ENCODE data around the gene PIK3C3.
"Not testable (repeated sequence)": the region's sequence is repeated elsewhere in the genome, so short reads cannot be mapped to it uniquely, and the experiment has no call there.

Gene PIK3C3

DNA sequence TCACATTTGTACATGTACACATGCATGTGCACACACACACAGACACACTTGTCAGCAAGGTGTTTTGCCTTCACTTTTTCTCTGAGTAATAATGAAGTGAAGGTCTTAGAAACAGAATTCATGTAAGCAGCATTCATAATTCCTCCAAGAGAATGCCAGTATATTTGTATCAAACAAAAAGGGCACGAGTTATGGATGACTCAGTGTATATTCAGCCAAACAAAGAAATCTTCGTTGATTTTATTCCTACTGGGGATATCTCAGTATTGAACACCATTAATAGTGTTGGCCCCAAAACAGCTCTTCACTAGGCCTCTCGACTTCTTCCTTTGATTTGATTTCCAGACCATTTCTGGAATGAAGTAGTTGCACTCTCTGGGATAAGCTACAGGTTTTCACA is 125.3 kb downstream of the PIK3C3 start:
- DNase-seq = no peak

GRCh38 chr18:42082415-42083234 is 127.6 kb downstream of the PIK3C3 start:
- DNase-seq = no peak

- peak; percentile 15 for DNase-seq
Observed at GRCh38 chr18:42086288-42086687, 131.3 kb downstream of the PIK3C3 start.

DNA sequence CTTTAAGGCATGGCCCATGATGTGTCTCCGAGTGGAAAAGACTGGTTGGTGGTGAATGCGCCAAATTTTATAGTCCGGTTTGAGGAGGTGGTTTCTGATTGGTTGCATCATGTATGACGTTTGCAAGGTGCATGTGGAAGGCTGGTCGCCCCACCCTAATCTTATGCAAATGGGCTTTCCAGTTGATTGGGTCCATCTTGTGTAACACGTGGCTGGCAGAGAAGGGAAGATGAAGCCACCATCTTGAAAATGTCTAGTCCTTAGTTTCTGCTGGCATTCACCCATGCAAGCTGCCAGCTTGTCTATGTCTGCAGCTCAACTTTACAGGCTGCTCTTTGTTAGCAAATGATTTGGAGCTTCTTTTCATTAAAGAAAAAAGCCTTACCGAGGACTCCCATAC is 132.2 kb downstream of the PIK3C3 start:
- no peak for DNase-seq

GRCh38 chr18:42087876-42088275 is 132.8 kb downstream of the PIK3C3 start:
- no peak for DNase-seq

DNA sequence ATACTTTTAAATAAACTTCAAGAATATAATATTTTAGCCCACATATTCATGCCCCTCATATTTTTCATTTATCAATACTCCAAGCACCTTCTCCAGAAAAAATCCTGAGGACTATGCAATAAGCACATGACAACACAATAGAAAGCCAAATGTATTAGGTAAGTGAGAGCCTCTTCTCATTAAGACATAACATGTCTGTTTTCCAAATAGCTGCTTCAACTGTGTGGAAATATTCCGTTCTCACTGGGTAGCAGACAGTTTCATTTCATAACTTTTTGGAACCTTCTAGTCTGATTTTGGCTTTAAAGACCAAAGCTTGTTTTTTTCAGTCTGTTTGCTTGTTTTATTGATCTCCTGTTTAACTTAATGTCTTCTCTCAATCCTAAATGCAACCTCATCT is 137.8 kb downstream of the PIK3C3 start:
- DNase-seq = no peak

DNA sequence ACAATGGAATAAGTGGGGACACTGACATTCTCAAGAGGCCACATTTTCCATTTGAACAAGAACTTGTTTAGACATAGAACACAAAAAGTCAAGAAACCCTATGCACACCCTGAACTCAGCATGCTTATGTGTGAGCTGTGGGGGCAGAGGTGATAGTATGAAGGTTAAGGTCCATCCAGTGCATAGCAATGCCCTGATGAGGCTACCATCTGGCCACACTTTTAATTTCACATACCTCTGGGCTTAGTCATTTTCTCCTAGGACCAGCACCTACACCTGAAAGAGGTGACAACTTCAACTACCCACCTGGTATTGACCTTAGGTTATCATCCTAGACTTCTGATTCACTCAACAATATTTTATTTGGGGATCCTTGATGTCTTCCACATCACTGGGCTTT is 139.8 kb downstream of the PIK3C3 start:
- DNase-seq = no peak

DNA sequence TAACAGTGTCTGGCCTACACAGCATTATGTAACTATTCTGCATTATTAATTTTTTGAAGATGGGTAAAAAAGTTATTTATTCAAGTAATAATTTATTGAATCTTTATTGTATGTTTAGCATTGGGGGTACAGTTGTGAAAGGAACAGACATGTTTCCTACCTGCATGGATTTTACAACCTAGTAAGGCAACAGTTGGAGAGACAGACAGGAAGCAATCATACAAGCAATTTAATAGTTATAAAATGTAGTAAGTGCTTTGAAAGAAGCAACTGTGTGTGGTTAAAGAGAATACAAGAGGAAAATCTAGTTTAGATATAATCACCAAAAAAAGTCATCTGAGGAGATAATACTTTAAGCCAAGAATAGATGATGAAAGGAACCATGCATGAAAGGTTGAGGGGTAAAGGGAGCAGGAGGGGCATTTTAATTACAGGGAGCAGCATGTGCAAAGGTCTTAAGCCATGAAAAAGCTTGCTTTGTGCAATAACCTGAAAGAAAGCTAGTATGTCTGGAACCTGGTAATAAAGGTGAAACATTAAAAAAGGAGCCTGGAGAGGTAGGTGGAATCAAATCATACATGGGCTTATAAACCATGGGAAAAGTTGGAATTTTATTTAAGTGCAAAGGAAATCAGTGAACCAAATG is 140.8 kb downstream of the PIK3C3 start:
- no peak for DNase-seq

GRCh38 chr18:42100248-42100647 is 145.2 kb downstream of the PIK3C3 start:
- no peak for DNase-seq

DNA sequence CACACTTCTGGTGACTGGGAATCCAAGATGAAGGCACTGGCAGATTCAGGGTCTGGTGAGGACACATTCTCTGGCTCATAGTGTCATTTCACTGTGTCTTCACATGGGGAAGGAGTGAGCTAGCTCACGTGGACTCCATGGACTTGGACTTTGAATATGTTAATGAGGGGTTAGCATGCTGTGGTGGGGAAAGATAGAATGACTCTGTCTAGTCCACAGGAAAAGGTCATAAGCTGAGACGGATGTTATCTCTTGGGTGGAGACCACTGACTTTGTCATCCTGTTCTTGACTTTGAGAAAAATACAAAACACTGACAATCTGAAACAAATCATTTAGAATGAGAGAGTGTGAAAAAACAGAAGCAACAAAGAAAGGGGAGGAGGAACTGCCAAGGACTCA is 145.9 kb downstream of the PIK3C3 start:
- peak; percentile 34 for DNase-seq

DNA sequence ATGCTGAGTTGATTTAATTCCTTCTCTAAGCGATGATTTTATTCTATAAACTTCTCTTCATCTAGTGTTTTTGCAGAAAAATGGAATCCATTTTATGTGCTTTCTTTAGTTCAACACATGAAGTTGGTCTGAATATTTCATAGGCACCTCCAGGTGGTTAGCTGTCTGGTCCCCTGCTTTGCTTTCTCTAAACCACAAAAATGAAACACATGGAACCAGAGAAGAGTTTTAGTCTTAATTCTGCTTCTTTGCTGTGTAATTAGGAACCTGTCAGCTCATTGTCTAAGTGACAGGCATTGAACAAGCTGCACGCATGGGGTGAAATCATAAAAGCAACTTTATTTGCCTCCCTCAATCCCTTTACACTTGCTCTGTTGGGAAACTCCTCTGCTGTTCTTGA is 150.4 kb downstream of the PIK3C3 start:
- no peak for DNase-seq

DNA sequence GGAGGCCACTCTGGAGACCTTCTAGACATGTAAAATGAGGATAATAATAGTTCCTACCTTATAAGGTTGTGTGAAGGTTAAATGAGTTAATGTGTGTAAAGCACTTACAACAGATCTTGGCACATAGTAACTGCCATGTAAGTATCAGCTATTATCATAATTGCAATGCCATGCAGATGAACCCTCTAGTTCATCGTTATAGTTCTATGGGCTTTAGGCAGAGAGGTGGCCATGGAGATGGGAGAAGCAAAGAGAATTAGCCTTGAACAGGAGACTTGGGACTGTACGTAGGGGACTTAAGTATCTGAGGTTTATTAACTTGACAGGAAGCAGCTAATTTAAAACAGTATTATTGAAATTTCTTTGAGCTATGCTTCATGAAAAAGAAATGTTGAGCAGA is 151.8 kb downstream of the PIK3C3 start:
- DNase-seq = no peak

DNA sequence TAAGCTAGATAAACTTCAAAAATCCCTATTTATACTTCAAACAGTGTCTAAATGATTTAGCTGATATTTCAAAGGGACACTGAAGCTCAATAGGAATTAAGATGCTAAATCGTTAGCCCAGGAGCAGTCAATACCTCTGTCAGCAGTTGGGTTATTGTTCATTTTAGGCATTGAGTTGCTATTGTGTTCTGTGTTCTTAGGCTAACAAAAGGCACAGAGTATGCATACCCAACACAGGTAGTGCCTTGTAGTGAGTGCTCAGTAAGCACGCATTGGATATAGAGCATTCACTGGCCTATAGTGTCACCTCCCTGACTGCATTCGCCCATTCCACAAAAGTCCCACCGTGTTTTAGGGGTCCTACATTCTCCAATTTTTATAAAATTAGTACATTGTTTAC is 152.3 kb downstream of the PIK3C3 start:
- no peak for DNase-seq

- no peak for DNase-seq
Observed at GRCh38 chr18:42107691-42108450, 152.8 kb downstream of the PIK3C3 start.

DNA sequence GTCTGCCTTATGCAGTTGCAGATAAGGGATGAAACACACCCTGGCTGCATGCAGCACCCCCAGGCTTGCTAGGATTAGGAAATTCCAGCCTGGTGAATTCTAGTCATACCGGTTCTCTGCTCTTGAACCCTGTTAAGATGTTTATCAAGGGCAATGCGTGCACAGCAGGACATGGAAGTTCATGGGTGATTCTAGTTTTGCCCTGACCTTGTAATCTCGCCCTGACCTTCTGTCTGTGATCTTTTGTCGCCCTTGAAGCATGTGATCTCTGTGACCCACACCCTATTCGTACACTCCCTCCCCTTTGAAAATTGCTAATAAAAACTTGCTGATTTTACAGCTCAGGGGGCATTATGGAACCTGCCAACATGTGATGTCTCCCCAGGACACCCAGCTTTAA is 157.1 kb downstream of the PIK3C3 start:
- DNase-seq = not testable (repeated sequence)

DNA sequence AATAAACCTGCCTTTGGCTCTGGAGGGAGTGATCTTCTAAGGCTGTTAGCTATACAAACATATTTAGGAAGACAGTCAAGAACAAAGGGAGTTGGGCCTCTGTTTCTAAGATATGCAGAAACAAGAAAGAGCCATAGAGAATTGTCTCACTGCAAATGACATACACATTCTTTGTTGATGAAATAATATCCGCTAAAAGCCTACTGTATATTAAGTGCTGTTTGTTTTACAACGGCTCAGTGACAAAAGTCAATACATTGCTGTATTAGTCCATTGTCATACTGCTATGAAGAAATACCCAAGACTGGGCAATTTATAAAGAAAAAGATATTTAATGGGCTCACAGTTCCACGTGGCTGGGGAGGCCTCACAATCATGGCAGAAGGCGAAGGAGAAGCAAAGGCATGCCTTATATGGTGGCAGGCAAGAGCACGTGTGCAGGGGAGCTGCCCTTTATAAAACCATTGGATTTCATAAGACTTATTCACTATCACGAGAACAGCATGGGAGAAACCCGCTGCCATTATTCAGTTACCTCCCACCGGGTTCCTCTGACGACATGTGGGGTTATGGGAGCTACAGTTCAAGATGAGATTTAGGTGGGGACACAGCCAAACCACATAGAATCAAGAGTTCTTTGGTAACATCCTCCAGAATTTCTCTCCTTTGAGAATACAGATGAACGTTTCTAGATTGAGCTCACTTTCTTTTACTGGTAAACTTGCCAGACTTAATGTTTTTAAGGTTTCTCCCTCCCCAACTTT is 157.8 kb downstream of the PIK3C3 start:
- peak; percentile 26 for DNase-seq

DNA sequence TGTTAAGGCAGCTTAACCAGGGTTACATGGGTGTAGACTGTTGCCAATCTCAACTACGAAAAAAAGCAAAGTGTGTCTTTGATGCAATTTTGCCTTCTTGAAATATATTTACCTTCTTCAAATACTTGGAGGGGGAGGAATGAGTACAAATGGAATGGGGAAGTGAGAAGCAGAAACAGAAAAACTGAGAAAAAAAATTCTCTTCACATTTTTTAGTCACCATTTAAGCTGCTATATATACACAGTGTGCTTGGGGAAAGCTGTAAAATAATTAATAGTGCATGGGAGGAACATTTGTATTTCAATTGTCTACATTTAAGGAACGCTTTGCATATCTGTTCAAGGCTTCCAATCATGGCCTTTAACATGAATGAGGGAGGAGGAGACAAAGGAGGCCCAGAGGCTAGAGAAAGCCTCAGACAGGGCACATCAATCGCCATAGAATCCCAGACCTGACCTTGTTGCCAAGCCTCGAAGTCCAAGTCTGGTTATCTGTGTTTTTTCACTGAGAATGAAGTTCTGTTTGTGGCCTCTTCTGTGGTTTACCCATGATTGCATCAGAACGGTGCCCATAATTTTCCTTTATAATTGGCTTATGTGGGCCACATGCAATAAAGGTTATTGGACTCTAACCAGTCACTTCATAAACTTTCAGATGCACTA is 158.6 kb downstream of the PIK3C3 start:
- peak; percentile 83 for DNase-seq

- DNase-seq = peak; percentile 92
Observed at GRCh38 chr18:42114310-42114943, 159.4 kb downstream of the PIK3C3 start.

DNA sequence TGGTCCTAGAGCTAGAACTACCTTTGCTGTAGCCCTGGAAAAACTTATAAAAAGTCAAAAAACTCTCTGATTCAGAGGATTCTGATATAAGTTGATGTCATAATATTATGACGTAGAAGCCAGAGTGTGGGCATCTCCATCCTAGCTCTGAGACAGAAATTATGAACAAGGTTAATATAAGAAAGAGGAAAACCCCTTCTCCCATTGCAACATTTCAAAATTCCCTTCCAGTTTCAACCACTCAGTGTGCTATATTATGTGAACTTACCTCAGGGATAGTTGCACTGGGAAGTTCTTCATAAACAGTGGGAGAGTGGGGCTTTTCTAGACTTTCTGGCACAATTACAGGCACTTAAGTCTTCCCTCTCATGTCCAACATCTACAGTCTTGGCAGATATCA is 171.6 kb downstream of the PIK3C3 start:
- no peak for DNase-seq

DNA sequence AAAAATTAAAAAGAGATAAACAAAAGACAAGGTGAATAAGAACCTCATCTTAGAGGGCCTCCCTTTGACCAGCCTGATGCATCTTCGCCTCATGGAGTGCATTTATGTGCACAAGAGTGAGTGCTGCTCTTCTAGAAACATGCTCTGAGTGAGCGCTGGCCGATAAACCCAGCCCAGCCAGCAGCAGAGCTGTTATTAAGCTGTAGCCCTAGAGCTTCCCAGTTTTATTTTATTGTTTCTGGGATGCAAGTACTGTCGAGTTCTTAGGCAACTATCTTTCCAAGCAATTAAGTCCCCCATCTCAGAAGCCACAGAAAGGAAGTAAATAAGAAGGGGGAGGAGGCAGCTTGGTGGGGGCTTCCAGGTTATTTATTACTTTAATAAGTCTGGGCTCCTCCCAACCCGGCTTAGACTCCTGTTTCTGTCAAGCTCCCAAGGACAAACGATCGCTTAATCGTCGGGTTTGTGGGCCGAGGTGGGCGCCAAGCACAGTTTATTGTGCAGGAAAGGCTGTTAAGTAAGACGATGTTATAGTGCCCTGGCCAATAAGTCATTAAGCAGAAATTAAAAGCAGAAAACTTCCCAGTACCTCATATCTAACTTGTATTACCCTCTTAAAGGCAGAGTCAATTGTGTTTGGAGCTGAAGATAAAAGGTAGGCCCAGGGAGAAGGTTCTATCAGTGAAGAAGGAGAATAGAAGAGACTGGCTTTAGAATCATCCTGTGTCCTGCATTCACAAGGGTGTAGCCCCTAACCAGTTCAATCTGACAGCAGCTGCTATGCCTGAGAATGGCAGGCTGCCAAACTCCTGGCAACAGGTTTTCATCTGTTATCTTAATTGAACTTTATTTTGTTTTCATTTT is 176.3 kb downstream of the PIK3C3 start:
- DNase-seq = no peak

DNA sequence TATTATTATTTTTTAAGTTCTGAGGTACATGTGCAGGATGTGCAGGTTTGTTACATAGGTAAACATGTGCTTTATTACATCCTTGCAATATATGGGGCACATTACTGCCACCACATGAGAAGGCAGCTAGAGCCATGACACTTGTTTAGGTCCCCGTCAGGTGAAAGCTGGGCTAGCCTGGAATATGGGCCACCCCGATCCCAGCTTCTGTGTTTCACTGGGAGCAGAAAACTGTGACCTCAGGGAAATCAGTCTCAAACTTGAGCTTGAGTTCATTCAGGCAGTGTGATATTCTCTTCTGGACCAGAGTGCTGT is 176.9 kb downstream of the PIK3C3 start:
- DNase-seq = no peak

All from hematopoietic multipotent progenitor cell treated with erythropoietin and hydrocortisone succinate and interleukin-3 and kit ligand, for 4 days (in vitro differentiated cells).